CD4-positive, alpha-beta T cell treated with Interleukin-17A for 1 hour (primary cell): Measurements from ENCODE around the gene FAM174B.
"Not testable (repeated sequence)": the region's sequence is repeated elsewhere in the genome, so short reads cannot be mapped to it uniquely, and the experiment has no call there.

Experiments used
- DNase-seq: peaks from one replicate; pipeline ENCODE4 v3.0.0-alpha.2; 2020

The FAM174B gene

GRCh38 chr15:92617549-92618520 is 37.7 kb downstream of the FAM174B start:
- DNase-seq: no peak

DNA sequence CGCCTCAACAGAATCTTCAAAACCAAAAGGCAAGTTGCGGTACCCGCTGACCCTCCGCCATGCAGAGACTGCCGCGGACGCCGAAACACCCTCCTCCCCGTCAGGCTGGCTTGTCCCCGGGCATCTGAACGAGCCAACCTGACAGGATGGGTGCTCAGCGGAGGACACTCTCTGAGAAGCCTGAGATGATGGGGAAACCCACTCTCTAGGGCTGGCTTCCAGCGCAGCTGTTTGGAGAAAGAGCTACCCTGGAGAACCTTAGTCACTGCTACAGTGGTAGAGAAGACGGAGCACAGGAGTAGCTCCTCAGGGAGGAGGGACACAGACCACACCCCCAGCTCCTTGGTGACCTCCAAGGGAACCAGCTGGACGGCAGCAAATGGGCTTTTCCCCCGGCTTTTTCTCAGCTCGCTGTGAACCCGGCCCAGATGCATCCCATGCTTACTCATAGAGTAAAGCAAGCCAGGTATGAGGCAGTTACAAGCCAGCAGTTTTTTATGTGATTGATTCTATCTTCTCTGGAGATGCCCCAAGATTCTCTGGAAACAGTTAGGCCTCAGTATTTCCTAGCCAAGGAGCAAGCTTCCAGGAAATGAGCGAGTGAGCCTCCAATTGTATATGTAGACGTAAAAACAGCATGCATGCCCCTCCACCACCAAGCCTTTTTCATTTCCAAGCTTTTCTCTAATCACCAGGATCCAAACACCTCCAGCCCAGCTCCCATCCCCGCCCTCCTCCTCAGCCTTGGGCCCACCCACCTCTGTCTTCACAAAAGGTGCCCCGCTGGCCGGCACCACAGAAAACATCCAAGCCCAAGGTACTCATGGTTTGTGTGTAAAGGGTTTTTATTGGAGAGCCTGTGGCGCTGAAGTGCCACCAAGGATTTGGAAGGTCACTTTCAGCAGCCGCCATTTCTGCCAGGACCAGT is 38.7 kb downstream of the FAM174B start:
- no peak for DNase-seq

- DNase-seq: no peak
Measured at GRCh38 chr15:92614791-92615785, 40.5 kb downstream of the FAM174B start.

DNA sequence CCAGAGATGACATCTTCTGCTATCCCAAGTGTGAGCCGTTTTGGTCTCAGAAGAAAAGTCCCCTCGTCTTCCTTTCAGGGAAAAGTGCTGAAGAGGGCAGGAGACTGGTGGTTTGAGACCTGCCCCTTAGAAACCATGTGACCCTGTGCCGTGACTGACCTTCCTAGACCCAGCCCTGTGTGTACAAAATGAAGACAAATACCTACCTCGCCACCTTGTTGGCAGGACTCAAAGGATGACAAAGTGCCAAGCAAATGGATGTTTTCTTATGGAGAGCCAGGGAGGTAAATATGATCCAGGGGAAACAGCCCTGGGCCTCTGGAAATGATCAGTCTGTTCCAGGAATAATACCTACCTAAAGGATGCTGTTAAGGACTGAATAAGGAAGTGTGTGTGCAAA is 41.3 kb downstream of the FAM174B start:
- no peak for DNase-seq

- DNase-seq: no peak
Measured at GRCh38 chr15:92613841-92614240, 41.7 kb downstream of the FAM174B start.

DNA sequence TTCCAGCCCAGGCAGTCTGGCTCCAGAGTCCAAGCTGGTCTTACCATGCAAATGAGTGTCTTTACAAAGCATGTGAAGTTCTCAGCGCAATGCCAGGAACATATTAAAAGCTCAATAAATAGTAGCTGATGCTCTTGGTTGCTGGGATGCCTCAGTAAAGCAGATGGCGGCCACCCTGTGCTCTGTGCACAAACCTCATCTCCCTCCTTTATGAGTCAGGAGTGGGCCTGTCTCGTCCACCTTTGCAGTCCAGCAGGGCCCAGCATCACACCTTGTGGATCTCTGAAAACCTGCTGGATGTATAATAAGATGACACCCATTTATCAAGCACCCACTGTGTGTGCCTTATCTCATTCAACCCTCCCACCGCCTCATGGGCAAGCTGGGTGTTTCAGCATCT is 42.7 kb downstream of the FAM174B start:
- no peak for DNase-seq

DNA sequence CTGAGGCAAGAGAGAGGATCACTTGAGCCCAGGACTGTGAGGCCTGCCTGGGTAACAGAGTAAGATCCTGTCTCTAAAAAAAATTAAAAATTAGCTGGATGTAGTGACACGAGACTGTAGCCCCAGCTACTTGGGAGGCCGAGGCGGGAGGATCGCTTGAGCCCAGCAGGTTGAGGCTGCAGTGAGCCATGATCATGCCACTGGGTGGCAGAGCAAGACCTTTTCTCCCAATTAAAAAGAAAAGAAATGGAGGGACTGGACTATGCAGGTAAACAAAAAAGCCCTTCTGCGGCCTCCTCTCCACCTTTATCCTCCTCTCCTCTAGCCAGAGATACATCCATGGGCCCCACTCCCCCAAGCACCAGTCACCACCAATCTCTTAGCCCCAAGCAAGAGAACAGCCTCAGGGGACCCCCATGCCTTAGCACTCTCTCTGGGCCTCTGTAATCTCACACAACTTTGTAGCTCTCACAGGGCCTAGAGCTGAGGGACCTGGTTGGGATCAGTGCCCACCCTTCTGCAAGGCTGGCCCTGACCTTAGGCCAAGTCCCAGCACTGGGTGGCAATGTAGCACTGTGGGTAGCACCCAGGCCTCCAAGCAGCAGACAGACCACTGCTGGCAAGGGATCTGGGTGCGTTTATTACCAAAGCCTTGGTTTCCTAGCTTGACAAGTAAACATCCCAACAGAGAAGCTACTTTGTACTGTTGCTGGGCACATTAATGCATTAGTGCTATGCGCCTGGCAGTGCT is 43.4 kb downstream of the FAM174B start:
- DNase-seq: no peak

GRCh38 chr15:92611150-92611549 is 44.4 kb downstream of the FAM174B start:
- no peak for DNase-seq

- no peak for DNase-seq
Measured at GRCh38 chr15:92610101-92610520, 45.5 kb downstream of the FAM174B start.

DNA sequence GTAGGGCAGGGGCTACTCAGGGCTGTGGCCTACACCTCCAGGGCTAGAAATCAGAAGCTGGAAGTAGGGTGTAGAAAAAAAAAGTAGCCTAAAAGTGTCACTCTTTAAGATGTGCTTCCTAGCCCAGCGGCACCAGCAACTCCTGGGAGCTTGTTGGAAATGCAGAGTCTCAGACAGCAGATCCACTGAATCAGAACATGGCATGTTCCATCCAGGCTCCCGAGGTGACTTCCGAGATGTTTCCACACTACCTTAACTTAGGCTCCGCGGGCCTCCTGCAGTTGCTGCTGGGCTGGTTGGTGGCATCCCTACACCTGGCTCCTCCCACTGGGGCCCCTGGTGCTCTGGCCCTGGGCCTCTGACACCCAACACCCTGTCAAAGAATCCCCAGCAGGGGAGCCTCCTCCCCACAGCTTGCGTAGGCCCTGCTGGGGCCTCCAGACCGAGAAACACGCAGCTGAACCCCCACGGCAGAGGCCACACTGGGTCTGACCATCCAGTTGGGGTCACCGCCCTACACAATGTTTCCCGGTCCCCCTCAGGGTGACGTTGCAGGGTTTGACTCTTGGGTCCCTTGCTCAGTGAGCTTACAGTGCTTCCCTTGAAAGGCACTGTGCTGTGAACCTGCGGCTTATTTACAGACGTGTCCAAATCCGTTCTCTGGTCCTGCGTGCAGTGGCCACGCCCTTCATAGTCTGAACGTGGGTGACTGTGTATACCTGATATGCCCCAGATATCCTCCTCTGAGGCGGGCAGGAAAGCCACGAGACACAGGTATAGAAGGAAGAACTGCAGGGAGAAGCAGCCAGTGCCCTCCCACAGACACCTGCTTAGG is 46.5 kb downstream of the FAM174B start:
- DNase-seq: no peak

GRCh38 chr15:92606836-92607150 is 48.8 kb downstream of the FAM174B start:
- not testable (repeated sequence) for DNase-seq

- no peak for DNase-seq
Measured at GRCh38 chr15:92606126-92606835, 49.3 kb downstream of the FAM174B start.

- DNase-seq: no peak
Measured at GRCh38 chr15:92605225-92605944, 50.2 kb downstream of the FAM174B start.

- no peak for DNase-seq
Measured at GRCh38 chr15:92603743-92604470, 51.7 kb downstream of the FAM174B start.

GRCh38 chr15:92603278-92603677 is 52.3 kb downstream of the FAM174B start:
- DNase-seq: no peak

GRCh38 chr15:92602267-92602593 is 53.3 kb downstream of the FAM174B start:
- no peak for DNase-seq

- no peak for DNase-seq
Measured at GRCh38 chr15:92601592-92602266, 53.8 kb downstream of the FAM174B start.

GRCh38 chr15:92600856-92601255 is 54.7 kb downstream of the FAM174B start:
- no peak for DNase-seq
